ENCODE results near the gene LIPN.

LIPN gene, protein sequence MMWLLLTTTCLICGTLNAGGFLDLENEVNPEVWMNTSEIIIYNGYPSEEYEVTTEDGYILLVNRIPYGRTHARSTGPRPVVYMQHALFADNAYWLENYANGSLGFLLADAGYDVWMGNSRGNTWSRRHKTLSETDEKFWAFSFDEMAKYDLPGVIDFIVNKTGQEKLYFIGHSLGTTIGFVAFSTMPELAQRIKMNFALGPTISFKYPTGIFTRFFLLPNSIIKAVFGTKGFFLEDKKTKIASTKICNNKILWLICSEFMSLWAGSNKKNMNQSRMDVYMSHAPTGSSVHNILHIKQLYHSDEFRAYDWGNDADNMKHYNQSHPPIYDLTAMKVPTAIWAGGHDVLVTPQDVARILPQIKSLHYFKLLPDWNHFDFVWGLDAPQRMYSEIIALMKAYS

DNA sequence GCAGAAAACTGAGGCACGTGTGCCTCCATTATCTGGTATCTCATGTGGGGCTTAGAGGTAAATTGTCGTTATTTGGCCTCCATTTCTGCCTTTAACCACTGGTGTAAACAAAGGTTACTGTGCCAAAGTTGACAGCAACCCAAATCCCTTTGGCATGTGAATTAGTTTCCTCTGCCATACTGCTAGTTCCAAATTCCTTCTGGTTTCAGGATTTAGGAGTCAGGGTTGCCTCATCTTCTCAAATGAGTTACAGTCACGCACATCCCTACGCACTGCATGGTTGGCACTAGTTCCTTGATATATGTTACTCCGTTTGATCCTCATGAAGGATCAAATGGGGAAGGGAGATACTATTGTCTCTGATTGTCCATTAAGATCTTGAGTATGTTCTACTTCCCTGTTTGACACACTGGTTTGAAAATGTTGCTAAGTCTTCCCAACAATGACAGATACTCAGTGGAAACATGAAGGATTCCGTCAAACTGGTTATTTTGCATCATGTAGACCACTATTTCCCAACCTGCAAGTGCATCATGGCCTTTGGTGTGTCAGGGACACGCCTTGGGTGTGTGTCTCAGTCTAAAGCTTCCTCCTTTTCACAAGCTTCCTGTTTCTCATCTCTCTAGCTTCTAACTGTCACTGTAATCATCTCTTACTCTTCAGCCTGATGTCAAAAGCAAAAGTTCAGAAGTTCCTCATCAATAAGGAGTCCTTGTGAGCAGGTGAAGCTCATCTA, at the start of gene LIPN:
LIPN (plus strand) TSS at position 655 of the 736 bp plus-strand sequence. CDS start 1,386 bp downstream, outside the sequence.
- peak; percentile 74 for DNase-seq

DNA sequence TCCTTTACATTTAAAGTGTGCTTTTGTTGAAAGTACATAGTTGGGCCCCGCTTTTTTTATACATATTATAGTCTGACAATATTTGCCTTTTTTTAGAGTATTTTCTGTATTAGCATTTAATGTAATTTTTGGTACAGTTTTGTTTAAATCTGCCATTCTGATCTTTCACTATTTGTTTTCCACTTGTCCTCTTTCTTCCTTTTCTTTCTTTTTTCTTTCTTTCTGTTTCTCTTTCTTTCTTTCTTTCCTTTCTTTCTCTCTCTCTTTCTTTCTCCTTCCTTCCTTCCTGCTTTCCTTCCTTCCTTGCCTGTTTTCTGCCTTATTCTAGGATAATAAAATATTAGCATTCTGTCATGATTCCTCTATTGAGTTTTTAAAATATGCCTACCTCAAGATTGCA, 44.3 kb upstream of the LIPN start:
- no peak for DNase-seq

DNA sequence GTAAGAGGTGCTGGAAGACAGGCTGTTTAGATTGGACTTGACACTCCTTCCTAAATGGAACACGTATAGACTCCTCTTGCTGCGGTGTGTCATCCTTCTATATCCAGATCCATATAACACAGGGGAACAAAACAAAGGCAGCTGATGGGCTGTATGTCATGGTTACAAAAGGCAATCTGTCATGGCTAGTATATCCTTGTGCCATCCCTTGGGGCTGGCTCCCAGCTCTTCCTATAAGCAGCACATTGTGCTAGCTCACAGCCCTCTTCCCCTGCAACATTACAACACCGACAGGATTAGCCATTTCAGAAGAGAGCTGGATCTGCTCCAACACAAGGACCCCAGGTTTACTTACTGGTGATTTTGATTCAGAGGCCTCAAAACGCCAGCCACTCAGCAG, 38.4 kb upstream of the LIPN start:
- no peak for DNase-seq

DNA sequence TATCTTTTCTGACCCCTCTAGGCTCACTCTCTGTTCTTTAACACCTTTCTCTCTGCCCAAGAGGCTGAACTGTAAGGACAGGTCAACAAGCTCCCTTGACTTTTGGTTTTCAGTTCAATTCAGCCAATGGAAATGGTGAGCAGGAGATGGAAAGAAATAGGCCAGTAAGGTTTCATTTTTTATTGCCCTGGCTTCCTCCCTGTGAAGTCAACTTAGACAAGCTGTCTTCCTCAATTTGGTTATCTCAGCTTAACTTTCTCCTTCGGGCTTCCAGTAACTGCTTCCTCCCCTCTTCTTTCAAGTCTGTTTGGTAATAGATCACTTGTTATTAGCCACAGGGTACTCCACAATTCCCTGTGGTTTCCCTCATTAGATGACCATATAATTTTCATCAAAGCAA, 34.0 kb upstream of the LIPN start:
- peak; percentile 94 for DNase-seq

DNA sequence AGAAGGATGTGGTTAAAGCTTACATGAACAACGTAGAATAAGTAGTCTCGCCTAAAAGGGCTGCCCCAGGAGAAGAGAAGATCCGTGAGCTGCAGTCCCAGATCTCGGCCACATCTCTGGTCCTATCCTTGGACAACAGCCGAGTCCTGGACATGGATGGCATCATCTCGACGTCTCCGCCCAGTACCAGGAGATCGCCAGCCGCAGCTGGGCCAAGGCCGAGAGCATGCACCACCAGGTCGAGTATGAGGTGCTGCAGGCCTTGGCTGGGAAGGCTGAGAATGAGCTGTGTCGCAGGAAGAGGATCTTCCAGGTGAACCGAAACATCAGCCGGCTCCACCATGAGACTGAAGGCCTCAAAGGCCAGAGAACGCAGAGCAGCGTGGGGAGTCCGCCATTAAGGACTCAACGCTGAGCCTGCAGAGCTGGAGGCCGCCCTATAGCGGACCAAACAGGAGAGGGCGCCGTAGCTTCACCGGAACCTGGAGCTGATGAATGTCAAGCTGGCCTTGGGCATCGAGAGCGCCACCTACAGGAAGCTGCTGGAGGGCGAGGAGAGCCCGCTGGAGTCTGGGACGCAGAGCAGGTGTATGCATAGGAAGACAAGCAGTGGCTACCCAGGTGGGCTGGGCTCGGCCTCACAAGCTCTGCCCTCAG, 31.6 kb upstream of the LIPN start:
- peak; percentile 88 for DNase-seq

DNA sequence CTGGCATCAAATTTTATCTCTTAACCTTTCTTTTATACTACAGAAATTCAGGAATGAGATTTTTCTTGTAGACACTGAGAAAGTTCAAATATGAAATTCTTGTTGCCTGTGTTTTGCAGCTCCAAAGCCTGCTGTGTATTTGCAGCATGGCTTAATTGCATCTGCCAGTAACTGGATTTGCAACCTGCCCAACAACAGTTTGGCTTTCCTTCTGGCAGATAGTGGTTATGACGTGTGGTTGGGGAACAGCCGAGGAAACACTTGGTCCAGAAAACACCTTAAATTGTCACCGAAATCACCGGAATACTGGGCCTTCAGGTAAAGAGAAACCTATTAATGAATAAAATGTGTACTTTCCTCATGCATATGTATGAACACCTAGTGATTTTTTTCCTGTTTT, 29.0 kb upstream of the LIPN start:
- no peak for DNase-seq

DNA sequence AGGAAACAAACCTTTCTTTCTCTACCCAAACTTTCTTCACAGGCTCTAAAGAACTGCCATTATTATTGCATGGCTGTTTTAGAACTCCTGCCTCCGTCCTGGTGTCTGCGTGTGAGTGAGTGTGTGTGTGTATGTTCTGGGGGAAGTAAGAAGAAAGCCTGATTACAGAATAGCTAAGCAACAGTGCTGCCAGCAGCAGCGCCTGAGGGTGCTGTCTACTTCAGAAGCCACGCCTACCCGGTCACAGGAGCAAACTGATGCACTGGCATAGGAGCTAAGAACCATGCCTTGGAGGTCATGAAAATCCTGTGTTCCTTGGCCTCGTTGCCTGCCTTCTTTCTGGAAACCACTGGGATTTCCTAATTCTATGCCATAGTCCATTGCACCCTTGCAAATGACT, 28.5 kb upstream of the LIPN start:
- DNase-seq: peak; percentile 82

DNA sequence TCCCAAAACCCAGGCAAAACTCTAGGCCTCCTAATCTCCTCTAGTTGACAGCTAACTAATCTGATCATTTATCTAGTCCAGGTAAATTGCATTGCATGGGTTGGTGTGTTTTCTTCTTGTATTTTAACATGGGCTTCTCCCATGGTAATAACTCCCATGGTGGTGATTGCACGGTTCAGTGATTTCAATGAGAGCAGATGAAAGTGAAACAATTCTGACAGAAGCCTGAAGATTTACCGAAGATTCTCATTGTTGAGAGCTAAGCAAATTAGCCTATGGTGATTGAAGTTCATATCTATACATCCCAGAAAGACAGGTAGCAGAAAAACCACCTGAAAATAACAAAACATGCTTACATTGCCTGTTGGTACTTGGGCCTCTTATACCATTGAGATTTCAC, 26.6 kb upstream of the LIPN start:
- DNase-seq: no peak

DNA sequence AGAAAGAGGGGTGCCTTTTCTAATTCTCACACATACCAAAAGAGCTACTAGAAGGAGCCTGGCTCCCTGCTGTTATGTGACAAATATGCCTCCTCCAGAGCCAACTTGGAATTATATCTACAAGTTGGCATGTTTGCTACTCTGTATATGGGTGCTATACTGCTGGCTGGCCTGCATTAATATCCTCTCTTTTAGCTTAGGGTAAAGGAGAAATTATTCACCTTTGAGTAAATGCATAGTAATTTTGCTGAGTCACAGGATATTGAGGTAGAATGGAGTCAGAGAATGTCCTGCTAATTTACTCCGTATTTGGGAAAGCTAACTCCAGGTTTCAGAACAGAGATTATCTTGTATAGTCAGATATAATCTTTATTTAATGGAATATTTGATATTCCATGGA, 24.2 kb upstream of the LIPN start:
- no peak for DNase-seq

DNA sequence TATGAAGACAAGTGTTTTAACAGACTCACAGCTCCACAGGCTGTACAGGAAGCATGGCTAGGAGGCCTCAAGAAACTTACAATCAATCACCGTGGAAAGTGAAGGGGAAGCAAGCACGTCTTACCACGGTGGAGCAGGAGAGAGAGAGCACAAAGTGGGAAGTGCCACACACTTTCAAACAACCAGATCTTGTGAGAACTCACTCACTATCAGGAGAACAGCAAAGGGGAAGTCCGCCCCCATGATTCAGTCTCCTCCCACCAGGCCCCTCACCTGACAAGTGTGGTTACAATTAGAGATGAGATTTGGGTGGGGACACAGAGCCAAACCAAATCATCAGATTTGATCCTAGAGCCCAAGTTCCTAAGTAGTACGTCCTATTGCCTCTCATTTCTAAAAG, 17.9 kb upstream of the LIPN start:
- DNase-seq: peak; percentile 25

DNA sequence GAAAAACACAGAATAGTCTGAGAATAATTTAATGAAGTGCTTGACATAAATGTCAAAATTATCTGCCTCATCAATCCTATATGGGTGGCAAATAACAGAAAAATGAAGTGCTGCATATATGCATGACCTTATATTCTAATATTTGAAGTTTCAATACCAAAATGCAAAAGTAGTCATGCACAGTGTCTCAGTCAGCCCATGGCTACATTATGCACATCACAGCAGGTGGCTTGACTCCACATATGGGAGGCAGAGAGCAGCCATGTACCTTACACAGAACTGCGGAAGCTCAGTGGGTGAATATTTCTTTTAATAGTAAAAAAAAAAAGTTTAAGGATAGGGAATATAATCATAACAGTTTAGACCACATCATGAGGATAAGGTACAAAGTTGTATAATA, 17.4 kb upstream of the LIPN start:
- no peak for DNase-seq

DNA sequence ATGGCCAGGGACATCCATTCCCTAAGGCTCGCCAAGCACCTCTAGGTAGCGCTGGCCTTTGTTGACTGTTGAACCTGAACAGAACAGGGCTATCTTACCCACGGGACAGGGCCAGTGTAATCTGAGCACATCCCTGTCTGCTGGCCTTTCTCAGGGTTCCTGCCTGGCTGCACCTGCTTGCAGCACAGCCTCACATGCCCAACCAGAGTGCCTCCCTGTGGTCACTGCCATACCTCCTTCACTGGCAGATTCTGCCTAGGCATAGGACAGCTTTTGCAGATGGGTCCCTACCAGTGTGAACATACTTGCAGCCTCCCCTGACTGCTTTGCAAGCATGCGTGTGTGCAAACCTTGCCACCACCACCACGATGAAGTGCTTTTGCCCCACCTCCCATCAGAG, 15.8 kb upstream of the LIPN start:
- DNase-seq: no peak

DNA sequence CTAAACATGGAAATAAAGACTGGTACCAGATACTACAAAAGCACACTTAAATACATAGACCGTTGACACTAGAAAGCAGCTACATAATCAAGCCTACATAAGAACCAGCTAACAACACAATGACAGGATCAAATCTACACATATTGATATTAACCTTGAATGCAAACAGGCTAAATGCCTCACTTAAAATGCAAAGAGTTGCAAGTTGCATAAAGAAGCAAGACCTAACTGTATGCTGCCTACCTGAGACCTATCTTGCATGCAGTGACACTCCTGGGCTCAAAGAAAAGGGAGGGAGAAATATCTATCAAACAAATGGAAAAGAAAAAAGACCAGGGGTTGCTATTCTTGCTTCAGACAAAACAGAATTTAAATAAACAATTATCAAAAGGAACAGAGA, 14.2 kb upstream of the LIPN start:
- no peak for DNase-seq

DNA sequence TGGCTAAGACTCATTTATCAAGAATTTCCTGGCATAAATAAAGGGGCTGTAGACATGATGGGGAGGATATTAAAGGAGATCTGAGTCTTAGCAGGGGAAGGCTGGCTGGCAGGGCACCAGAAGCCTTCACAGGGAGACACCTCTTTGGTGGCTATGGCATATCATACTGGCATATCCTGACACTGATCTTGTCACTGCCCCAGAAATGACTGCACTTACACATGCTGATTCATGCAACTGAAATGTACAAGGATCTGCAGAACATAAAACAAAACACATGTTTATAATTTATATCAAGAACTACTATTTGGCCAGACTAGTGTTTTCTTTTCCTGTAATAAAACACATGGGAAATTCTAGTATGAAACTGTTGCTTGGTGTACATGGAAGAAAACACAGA, 5.5 kb upstream of the LIPN start:
- DNase-seq: no peak

DNA sequence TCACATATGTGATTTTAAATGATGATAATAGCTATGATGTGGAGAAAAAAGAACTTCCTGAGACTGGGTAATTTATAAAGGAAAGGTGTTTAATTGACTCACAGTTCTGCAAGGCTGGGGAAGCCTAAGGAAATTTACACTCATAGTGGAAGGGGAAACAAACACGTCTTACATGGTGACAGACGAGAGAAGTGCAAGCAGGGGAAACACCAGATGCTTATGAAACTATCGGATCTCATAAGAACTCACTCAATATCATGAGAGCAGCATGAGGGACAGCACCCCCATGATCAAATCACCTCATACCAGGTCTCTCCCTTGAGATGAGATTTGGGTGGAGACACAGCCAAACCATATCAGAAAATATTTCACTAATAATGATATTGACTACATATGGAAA, 4.1 kb upstream of the LIPN start:
- no peak for DNase-seq

DNA sequence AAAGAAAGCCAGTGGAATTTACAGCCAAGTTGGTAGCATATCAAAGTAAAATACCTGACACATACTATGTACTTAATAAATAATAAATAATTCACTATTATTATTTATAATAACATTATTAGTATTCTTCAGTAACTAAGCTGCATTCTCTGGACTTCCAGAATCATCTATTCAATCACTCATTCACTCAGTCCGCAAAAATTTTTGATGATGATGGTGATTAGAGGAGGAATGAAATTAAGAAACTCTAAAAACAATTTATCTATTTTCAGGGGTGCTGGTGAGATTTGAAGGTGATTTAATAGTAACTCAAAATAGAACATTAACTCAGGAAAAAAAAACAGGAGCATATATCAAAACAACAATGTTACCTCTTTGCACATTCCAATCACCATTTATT, 3.2 kb upstream of the LIPN start:
- no peak for DNase-seq

DNA sequence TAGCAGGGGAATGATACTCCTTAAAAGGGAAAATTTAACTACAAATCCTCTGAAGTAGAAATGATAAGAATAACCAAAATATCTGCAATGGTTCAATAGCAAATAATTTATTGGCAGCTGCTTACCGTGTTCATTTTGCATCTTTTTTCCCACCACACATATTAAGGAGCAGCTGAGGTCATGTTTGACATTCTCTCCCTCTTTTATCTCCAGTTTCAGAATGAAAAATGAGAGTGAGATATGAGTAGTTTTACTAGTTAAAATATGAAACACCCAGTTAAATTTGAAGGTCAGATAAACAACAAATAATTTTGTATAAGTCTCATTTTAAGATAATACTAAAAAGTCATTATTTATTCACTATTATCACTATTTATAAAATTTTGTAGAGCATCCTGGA, 3.1 kb downstream of the LIPN start:
- DNase-seq: no peak

DNA sequence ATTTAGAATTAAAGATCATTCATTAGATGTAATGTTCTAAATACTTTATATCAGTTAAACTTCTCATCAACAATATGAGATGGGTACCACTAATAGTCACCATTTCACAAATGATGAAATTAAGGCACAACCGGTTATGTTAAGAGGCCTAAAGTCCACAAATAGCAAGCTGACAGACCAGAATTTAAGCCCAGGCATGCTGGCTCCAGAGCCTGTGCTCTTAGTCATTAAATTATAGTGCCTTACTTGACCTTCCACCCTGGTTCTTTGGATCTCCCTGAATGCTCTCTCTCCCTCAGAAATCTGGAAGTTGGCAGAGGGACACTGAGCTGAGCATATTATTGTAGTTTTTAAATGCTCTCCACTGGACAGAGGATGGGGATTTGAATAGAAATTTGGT, 3.6 kb downstream of the LIPN start:
- DNase-seq: no peak

DNA sequence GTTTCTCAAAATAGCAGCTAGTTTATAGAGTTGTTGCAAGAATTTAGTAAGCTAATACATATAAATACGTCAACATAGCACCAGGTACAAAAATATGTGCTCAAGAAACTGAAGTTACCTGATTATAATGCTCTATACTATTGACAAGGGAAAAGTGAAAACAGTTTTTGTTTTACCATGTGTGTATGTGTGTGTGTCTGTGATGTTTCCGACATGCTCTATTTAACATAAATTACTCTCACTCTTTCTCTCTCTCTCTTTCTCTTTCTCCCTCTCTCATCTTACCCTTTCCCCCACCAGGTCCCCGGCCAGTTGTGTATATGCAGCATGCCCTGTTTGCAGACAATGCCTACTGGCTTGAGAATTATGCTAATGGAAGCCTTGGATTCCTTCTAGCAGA, 4.3 kb downstream of the LIPN start:
- no peak for DNase-seq

DNA sequence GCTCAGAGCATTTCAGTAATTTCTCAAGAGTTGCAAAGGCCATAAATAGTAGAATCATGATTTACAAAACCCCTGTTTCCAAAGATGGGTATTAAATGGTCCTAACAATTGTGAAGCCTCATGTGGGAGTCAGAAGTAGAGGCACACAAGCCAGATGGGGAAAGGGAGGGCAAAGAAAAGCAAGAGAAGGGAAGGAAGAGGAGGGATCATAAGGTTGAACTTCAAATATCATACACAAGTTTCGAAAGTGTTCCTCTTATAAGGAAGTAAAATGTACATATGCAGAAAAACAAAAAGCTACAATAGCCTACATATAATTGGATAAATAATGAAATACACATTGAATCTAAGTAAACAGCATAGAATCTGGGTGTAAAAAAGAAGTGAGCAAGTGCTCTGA, 6.0 kb downstream of the LIPN start:
- DNase-seq: no peak

DNA sequence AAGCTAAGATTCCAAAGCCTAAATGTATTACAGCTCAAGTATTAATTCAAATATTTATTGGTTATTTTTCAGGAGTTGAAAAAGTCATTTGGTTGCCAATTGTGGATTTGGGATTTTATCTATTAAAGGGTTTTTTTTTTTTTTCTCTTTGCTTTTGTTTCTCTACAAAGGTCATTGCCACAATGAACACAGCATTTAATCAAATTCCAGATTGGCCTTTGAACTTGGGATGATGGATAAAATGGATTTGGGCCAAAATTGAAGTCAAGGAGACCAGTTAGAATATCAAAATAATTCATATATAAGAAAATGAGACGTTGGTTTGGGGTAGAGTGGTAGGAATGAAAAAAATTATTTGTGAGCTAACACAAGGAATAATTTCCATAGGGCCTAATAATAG, 9.6 kb downstream of the LIPN start:
- DNase-seq: no peak

DNA sequence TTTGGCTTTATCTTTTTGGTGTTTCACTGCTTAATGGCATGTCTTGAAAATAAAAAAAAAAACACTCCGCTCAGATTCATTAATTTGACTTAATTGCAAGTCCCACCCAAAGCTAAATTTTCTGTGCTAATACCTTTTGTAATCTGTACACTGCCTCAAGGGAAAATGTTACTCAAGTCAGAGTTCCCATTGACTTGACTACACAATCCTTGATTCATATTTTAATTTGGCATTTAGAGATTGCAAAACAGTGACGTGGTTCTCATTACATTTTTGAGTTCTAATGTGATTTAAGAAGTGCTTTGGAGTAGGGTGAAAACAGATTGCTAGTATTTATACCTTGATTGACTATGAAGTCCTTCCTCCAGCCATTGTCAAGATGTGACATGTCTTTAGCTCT, 21.4 kb downstream of the LIPN start:
- DNase-seq: no peak

DNA sequence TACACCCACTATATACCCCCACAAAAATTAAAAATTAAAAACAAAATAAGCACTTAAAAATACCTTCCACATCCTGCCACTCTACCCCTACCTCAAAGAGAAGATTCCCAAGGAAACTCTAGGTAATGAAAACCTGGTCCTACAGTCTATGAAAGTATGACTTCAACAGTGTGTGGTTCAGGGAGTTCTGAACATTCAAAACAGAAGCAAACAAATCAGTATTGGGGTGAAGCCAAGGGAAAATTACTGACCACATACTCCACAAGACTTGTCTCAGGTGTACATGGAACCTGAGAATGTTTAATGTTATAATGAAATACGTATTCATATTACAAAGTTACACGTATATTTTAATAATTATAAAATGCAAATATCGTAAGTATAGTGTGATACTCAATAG, 22.4 kb downstream of the LIPN start:
- DNase-seq: no peak

DNA sequence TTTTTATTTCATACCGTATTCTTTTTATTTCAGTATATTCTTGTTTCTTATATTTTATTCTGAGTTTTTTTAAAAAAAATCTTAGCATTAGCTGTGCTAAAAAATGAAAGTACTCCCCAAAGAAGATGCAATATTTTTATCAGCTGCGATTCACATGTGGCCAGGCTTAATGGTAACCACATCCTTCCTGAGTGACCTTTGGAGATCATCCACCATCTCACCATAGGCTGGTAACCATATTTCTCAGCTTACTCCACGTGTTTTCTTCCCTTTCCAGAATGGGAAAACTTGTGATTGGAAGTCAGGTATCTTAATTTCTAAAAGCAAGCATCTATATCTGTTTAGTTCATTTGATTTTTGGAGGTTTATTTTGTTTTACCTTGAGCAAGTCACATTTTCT, 23.9 kb downstream of the LIPN start:
- DNase-seq: peak; percentile 81
